ENCODE measurements around the gene RASA4.
"Not testable (repeated sequence)": the region's sequence is repeated elsewhere in the genome, so short reads cannot be mapped to it uniquely, and the experiment has no call there.

RASA4 gene

GRCh38 chr7:102635354-102635753 lies 18.8 kb upstream of the RASA4 start:
- H3K4me2 ChIP-seq (ENCODE audit: low read depth, low read length); H3K4me1 ChIP-seq (ENCODE audit: low read length); DNase-seq; H3K36me3 ChIP-seq (replicated peaks; ENCODE audit: insufficient read depth, low read length); H3F3A ChIP-seq (ENCODE audit: insufficient read depth, low read length); H3K9ac ChIP-seq (ENCODE audit: low read length); H2AFZ ChIP-seq (ENCODE audit: low read length); H3K79me2 ChIP-seq (ENCODE audit: low read length); H3K27ac ChIP-seq (ENCODE audit: low read length); H3K9me2 ChIP-seq (replicated peaks; ENCODE audit: insufficient read depth, low read length); H4K20me1 ChIP-seq (ENCODE audit: insufficient read depth, low read length); H3K9me3 ChIP-seq (replicated peaks; ENCODE audit: insufficient read depth, low read length); H3K27me3 ChIP-seq (replicated peaks; ENCODE audit: insufficient read depth, low read length); H3K4me3 ChIP-seq (ENCODE audit: low read length): not testable (repeated sequence)

- H3F3A ChIP-seq (ENCODE audit: insufficient read depth, low read length); H3K9me2 ChIP-seq (replicated peaks; ENCODE audit: insufficient read depth, low read length); H3K9me3 ChIP-seq (replicated peaks; ENCODE audit: insufficient read depth, low read length); DNase-seq; H3K4me1 ChIP-seq (ENCODE audit: low read length); H3K79me2 ChIP-seq (ENCODE audit: low read length); H3K36me3 ChIP-seq (replicated peaks; ENCODE audit: insufficient read depth, low read length); H3K4me3 ChIP-seq (ENCODE audit: low read length); H4K20me1 ChIP-seq (ENCODE audit: insufficient read depth, low read length); H2AFZ ChIP-seq (ENCODE audit: low read length); H3K9ac ChIP-seq (ENCODE audit: low read length); H3K4me2 ChIP-seq (ENCODE audit: low read depth, low read length); H3K27ac ChIP-seq (ENCODE audit: low read length); H3K27me3 ChIP-seq (replicated peaks; ENCODE audit: insufficient read depth, low read length): not testable (repeated sequence)
Observed at GRCh38 chr7:102634299-102634698, 17.7 kb upstream of the RASA4 start.

DNA sequence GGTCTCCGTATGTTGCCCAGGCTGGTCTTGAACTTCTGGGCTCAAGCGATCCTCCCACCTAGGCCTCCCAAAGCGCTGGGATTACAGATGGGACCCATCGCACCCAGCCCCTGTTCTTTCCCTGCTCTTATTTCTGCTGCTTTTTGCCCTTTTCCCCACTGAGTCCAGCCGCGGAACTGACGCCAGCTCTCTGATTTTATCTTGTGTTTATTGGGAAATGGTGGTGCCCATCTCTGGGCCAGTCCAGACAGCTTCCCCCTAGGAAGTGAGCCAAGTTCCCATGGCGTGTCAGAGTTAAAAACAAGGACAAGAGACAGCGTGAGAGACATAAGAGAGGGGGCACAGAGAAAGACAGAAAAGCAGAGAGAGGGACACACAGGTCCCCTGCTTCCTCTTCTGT lies 14.1 kb upstream of the RASA4 start:
- H3K27ac ChIP-seq (ENCODE audit: low read length); H2AFZ ChIP-seq (ENCODE audit: low read length); H3K9ac ChIP-seq (ENCODE audit: low read length); H3K4me3 ChIP-seq (ENCODE audit: low read length); H3K9me2 ChIP-seq (replicated peaks; ENCODE audit: insufficient read depth, low read length); H3K36me3 ChIP-seq (replicated peaks; ENCODE audit: insufficient read depth, low read length); H3K9me3 ChIP-seq (replicated peaks; ENCODE audit: insufficient read depth, low read length); H4K20me1 ChIP-seq (ENCODE audit: insufficient read depth, low read length); H3F3A ChIP-seq (ENCODE audit: insufficient read depth, low read length); H3K4me1 ChIP-seq (ENCODE audit: low read length); H3K4me2 ChIP-seq (ENCODE audit: low read depth, low read length); H3K27me3 ChIP-seq (replicated peaks; ENCODE audit: insufficient read depth, low read length); DNase-seq; H3K79me2 ChIP-seq (ENCODE audit: low read length): not testable (repeated sequence)

DNA sequence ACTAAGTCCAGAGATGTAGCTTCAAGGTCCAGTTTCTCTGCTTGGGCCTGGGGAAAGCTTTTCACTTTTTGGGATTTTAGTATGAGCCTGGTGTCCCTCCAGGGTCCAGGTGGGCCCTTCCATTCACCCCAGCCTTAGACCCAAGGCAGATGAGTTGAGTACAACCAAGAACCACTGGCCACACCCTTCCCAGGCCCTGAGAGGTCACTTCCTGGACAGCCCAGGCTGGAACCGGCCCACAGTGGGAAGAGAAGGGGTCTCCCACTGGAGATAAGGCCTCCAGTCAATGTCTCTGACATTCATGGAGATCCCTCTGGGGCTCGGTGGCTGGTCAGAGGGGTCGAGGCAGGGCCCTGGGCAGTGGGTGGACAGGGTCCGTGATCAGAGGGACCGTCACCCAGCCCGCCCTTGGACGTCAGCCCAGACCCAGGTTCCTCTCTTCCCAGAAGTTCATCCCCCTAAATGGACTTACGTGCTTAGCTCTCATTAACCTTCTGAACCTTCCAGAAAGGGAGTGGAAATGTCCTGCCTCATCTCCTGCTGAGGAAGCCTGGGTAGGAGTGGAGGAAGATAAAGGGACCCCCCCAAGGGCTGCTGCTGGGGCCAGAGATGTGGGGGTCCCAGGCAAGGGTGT lies 10.8 kb upstream of the RASA4 start:
- not testable (repeated sequence) for H3K4me2 ChIP-seq (ENCODE audit: low read depth, low read length); H2AFZ ChIP-seq (ENCODE audit: low read length); H3F3A ChIP-seq (ENCODE audit: insufficient read depth, low read length); H3K27ac ChIP-seq (ENCODE audit: low read length); DNase-seq; H3K27me3 ChIP-seq (replicated peaks; ENCODE audit: insufficient read depth, low read length); H4K20me1 ChIP-seq (ENCODE audit: insufficient read depth, low read length); H3K4me3 ChIP-seq (ENCODE audit: low read length); H3K9me2 ChIP-seq (replicated peaks; ENCODE audit: insufficient read depth, low read length); H3K79me2 ChIP-seq (ENCODE audit: low read length); H3K36me3 ChIP-seq (replicated peaks; ENCODE audit: insufficient read depth, low read length); H3K9ac ChIP-seq (ENCODE audit: low read length); H3K4me1 ChIP-seq (ENCODE audit: low read length); H3K9me3 ChIP-seq (replicated peaks; ENCODE audit: insufficient read depth, low read length)

- H3K4me1 ChIP-seq (ENCODE audit: low read length); H2AFZ ChIP-seq (ENCODE audit: low read length); H3K27me3 ChIP-seq (replicated peaks; ENCODE audit: insufficient read depth, low read length); H3K36me3 ChIP-seq (replicated peaks; ENCODE audit: insufficient read depth, low read length); H3K9me3 ChIP-seq (replicated peaks; ENCODE audit: insufficient read depth, low read length); H3F3A ChIP-seq (ENCODE audit: insufficient read depth, low read length); H3K9me2 ChIP-seq (replicated peaks; ENCODE audit: insufficient read depth, low read length); H3K9ac ChIP-seq (ENCODE audit: low read length); DNase-seq; H3K4me2 ChIP-seq (ENCODE audit: low read depth, low read length); H3K4me3 ChIP-seq (ENCODE audit: low read length); H3K79me2 ChIP-seq (ENCODE audit: low read length); H3K27ac ChIP-seq (ENCODE audit: low read length); H4K20me1 ChIP-seq (ENCODE audit: insufficient read depth, low read length): not testable (repeated sequence)
Observed at GRCh38 chr7:102618122-102618521, 1.6 kb upstream of the RASA4 start.

DNA sequence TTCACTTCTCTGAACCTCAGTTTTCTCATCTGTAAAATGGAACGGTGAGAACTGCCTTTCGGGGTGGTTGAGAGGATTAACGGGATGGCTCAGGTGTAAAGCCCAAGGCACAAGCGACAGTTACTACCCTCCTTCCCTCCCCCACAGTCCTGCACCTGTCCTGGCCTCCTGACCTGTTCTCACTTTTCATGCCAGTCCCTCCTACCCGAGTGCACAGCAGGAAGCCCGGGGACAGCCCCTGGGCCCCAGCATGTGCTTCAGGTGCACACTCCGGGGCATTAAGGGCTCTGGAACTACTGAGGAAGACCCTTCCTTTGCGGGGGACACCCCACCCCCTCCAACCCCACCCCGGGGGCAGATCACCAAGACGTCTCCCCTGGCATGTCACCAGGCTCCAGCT lies 626 bp downstream of the RASA4 start:
- not testable (repeated sequence) for H3K9me2 ChIP-seq (replicated peaks; ENCODE audit: insufficient read depth, low read length); H3K4me3 ChIP-seq (ENCODE audit: low read length); H3F3A ChIP-seq (ENCODE audit: insufficient read depth, low read length); H3K27me3 ChIP-seq (replicated peaks; ENCODE audit: insufficient read depth, low read length); H3K9me3 ChIP-seq (replicated peaks; ENCODE audit: insufficient read depth, low read length); H3K36me3 ChIP-seq (replicated peaks; ENCODE audit: insufficient read depth, low read length); DNase-seq; H2AFZ ChIP-seq (ENCODE audit: low read length); H3K9ac ChIP-seq (ENCODE audit: low read length); H3K27ac ChIP-seq (ENCODE audit: low read length); H3K4me1 ChIP-seq (ENCODE audit: low read length); H3K4me2 ChIP-seq (ENCODE audit: low read depth, low read length); H4K20me1 ChIP-seq (ENCODE audit: insufficient read depth, low read length); H3K79me2 ChIP-seq (ENCODE audit: low read length)

GRCh38 chr7:102614873-102615272 lies 1.7 kb downstream of the RASA4 start:
- not testable (repeated sequence) for H3K9me3 ChIP-seq (replicated peaks; ENCODE audit: insufficient read depth, low read length); H3K9me2 ChIP-seq (replicated peaks; ENCODE audit: insufficient read depth, low read length); H3K9ac ChIP-seq (ENCODE audit: low read length)

GRCh38 chr7:102614346-102614697 lies 2.2 kb downstream of the RASA4 start:
- not testable (repeated sequence) for H3K9me2 ChIP-seq (replicated peaks; ENCODE audit: insufficient read depth, low read length); H3K9me3 ChIP-seq (replicated peaks; ENCODE audit: insufficient read depth, low read length); DNase-seq; H3K4me1 ChIP-seq (ENCODE audit: low read length); H3K27ac ChIP-seq (ENCODE audit: low read length); H3K79me2 ChIP-seq (ENCODE audit: low read length); H3K4me3 ChIP-seq (ENCODE audit: low read length); H3F3A ChIP-seq (ENCODE audit: insufficient read depth, low read length); H3K9ac ChIP-seq (ENCODE audit: low read length); H3K36me3 ChIP-seq (replicated peaks; ENCODE audit: insufficient read depth, low read length); H3K27me3 ChIP-seq (replicated peaks; ENCODE audit: insufficient read depth, low read length); H2AFZ ChIP-seq (ENCODE audit: low read length); H3K4me2 ChIP-seq (ENCODE audit: low read depth, low read length); H4K20me1 ChIP-seq (ENCODE audit: insufficient read depth, low read length)

More at GRCh38 chr7:102614873-102615272, 1.7 kb downstream of the RASA4 start:
- H3K79me2 ChIP-seq (ENCODE audit: low read length); H3K27ac ChIP-seq (ENCODE audit: low read length); H3K4me1 ChIP-seq (ENCODE audit: low read length); H3K27me3 ChIP-seq (replicated peaks; ENCODE audit: insufficient read depth, low read length); H3K4me2 ChIP-seq (ENCODE audit: low read depth, low read length); H3K36me3 ChIP-seq (replicated peaks; ENCODE audit: insufficient read depth, low read length); DNase-seq; H2AFZ ChIP-seq (ENCODE audit: low read length); H4K20me1 ChIP-seq (ENCODE audit: insufficient read depth, low read length); H3K4me3 ChIP-seq (ENCODE audit: low read length); H3F3A ChIP-seq (ENCODE audit: insufficient read depth, low read length): not testable (repeated sequence)
